Pancreas (tissue), 10 donors: Measurements from ENCODE around the gene SLC38A5. TPM values are rescaled to one million over a fixed set of nuclear protein-coding genes. Genes with fewer than 3 reads are reported as not detected.

Source experiments
- ATAC-seq, 4 donors: fragments of 200-7000 bp; cut with Tn5 transposase; one replicate each; pipeline versions ENCODE4 v1.8.0 to v1.9.1; 2020; ENCODE audit warnings: mild to moderate bottlenecking in 4 of 4, moderate library complexity in 4 of 4
- DNase-seq, 6 donors: peaks; one replicate each; pipeline ENCODE4 v3.0.0-alpha.2; 2020
- FAIRE-seq: peaks from 2 replicates; lab custom pipeline; 2012; peaks lifted over from hg19 to GRCh38; lab: Jason Lieb, UNC
- H3K27ac ChIP-seq, 4 donors: fragments of 200-600 bp; sonication (generic); 1 replicate in 3 of 4; 2 replicates in 1 of 4; pipeline versions ENCODE4 v1.5.0 to v1.8.0; 2020
- H3K27me3 ChIP-seq, 4 donors: fragments of 200-600 bp; one replicate each; pipeline ENCODE4 v1.8.0; 2021
- H3K36me3 ChIP-seq, 3 donors: fragments of 200-600 bp; sonication (generic) in 1 of 3; one replicate each; pipeline versions ENCODE4 v1.5.0 to v1.8.0; 2020 to 2021
- H3K4me1 ChIP-seq, 3 donors: fragments of 200-600 bp; one replicate each; pipeline ENCODE4 v1.8.0; 2021
- H3K4me3 ChIP-seq, 4 donors: fragments of 200-600 bp; sonication (generic) in 2 of 4; one replicate each; pipeline versions ENCODE4 v1.5.0 to v1.8.0; 2020 to 2021
- H3K9me3 ChIP-seq, 4 donors: fragments of 200-600 bp; one replicate each; pipeline ENCODE4 v1.8.0; 2021
- CTCF ChIP-seq, 4 donors: fragments of 200-600 bp; sonication (generic) in 3 of 4; IDR thresholded peaks; one replicate each; pipeline versions ENCODE4 v1.5.0 to v1.8.0; 2021; ENCODE audit warnings: antibody characterized with exemption in 4 of 4
- WGBS, 2 donors: extraction: QIAGEN DNeasy Blood & Tissue Kit; methylation state at CpG; one replicate each; pipeline ENCODE4 v1.1.7; 2013; 5-methylcytosine and 5-hydroxymethylcytosine counted together
- intact Hi-C, 3 donors: fragments of 100-400 bp; cut with DNase I; formaldehyde crosslinking; loops; one replicate each; pipeline versions ENCODE4 v1.11.1 to v1.14.2; 2022
- polyA plus RNA-seq, 2 donors: library from polyadenylated mRNA; stranded (reverse); fragments of 200-250 nt; gene quantifications; one replicate each; pipeline ENCODE4 v1.2.3, GENCODE V29; 2013
- total RNA-seq, 6 donors: library from RNA; stranded (reverse); fragmentation: NEBNext Ultra II Directional in 4 of 6; extraction: Animal tissue kit (Norgen Biotek cat#: 25700) in 4 of 6; gene quantifications; one replicate each; pipeline versions ENCODE4 v1.2.1 to v1.2.4, GENCODE V29; 2021 to 2023
- donor health status: healthy with polysubstance abuse.
- donor health status: DM: no; HTN: no; CAD: no; lungs with moderate emphysema.
- donor health status: DM: no; HTN: no; CAD: no.
- donor health status: control.
- donor health status: control.
- donor health status: Bipolar disorder and iron deficiency.
- donor health status: DM: yes; HTN: yes; CAD: no.
- donor health status: DM: no; HTN: no; CAD: no.
- donor health status: DM: no; HTN: no; CAD: no.
- donor health status: DM: yes; HTN: yes; CAD: no.

The SLC38A5 gene
- total and polyA plus RNA-seq, 8 donors, result 63.3 to 373 (median 150) TPM

GRCh38 chrX:48504261-48504660 lies 34.2 kb upstream of the SLC38A5 start:
- Histone ChIP-seq H3K4me1 (no peaks in the 10 kb centered on the region), H3K36me3 (no peaks in the 10 kb centered on the region), H3K27me3 (no peaks in the 10 kb centered on the region), H3K27ac (no peak overlapping the region), H3K9me3 (no peaks in the 10 kb centered on the region), H3K4me3 (no peak overlapping the region)
- intact Hi-C loops, result no loop called here
- ATAC-seq, result no peak
- DNase-seq, result no peak
- TF ChIP-seq CTCF (IDR thresholded peaks at IDR 0.05), result no peak
- no peak for FAIRE-seq
- WGBS, 2 donors, result 59% methylated on average over 7 of the region's 7 CpGs

DNA sequence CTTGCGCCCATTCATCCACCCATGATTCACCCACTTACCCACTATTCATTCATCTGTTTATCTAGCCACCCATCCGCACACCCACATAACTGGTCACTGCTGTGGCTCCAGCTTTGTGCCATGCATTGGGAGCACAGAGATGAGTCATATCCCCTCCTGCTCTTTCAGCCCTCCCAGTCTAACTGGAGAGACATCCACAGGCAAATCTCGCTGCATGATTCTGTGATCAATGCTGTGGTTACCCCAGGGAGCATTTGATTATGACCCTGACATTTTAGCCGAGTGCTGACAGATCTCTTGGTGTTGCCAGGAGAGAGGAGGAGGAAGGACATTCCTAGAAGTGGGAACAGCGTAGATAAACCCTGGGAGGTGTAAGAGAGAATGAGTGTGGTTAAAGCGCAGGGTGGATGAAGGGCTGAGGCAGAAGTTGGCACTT lies 28.3 kb upstream of the SLC38A5 start:
- no peaks in the 10 kb centered on the region for H3K36me3 ChIP-seq
- no peaks in the 10 kb centered on the region for H3K9me3 ChIP-seq
- DNase-seq (no peak), ATAC-seq (no peak), FAIRE-seq (no peak)
- H3K27ac ChIP-seq, result no peak overlapping the region
- 55 to 75% methylated on average over 6 of the region's 6 CpGs for WGBS, 2 donors
- H3K4me1 ChIP-seq, result no peaks in the 10 kb centered on the region
- TF ChIP-seq CTCF (IDR thresholded peaks at IDR 0.05), result no peak
- no peak overlapping the region for H3K4me3 ChIP-seq
- intact Hi-C loops, result no loop called here
- no peaks in the 10 kb centered on the region for H3K27me3 ChIP-seq

DNA sequence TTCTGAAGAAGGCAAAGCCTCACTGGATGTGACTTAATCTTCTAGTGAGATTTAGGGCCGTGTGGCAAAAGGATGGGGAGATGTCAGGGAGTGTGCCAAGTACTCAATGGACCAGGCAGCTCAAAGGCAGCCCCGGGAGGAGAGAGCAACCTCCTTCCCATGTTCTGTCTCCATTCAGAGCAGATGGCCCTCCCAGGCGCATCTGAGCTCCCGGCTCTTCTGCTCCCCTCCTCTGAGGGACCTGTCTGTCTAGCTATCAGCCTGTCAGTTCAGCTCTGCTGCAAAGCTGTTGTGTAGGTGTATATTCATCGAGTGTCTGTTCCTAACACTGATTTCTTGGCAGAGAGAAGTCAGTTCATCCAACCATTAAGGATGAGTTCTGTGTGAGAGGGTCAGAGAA lies 27.8 kb upstream of the SLC38A5 start:
- intact Hi-C loops, result no loop called here
- 46 to 57% methylated on average over 5 of the region's 5 CpGs for WGBS, 2 donors
- H3K4me1 ChIP-seq, result no peaks in the 10 kb centered on the region
- FAIRE-seq (no peak), ATAC-seq (no peak), DNase-seq (no peak)
- H3K9me3 ChIP-seq, result no peaks in the 10 kb centered on the region
- no peaks in the 10 kb centered on the region for H3K36me3 ChIP-seq
- no peak overlapping the region for H3K4me3 ChIP-seq
- H3K27ac ChIP-seq, result no peak overlapping the region
- H3K27me3 ChIP-seq, result no peaks in the 10 kb centered on the region
- no peak for TF ChIP-seq CTCF (IDR thresholded peaks at IDR 0.05)

DNA sequence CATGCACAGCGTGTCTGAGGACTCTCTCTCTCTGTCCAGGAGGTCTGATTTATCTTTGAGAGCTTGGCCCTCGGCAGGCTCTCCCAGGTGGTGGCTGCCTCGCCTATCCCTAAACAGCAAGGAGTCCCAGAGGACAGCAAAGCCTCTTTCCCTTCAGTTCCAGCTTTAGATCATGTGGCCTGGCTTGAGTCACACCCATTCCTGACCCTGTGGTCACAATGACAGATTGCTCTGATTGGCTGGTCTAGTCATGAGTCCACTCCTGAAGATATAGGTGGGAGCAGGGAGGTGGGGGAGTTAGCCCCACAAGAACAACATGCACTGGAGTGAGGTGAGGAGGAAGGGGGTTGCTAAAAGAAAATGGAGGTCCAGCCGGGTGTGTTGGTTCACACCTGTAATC lies 26.6 kb upstream of the SLC38A5 start:
- Histone ChIP-seq H3K4me1 (no peaks in the 10 kb centered on the region), H3K36me3 (no peaks in the 10 kb centered on the region), H3K4me3 (no peak overlapping the region), H3K9me3 (no peaks in the 10 kb centered on the region), H3K27me3 (no peaks in the 10 kb centered on the region), H3K27ac (no peak overlapping the region)
- intact Hi-C loops, result no loop called here
- no peak for TF ChIP-seq CTCF (IDR thresholded peaks at IDR 0.05)
- FAIRE-seq (no peak), ATAC-seq (no peak), DNase-seq (no peak)
- 73 to 75% methylated on average over 4 of the region's 4 CpGs for WGBS, 2 donors

GRCh38 chrX:48493890-48494364 lies 23.9 kb upstream of the SLC38A5 start:
- no peak overlapping the region for H3K4me3 ChIP-seq
- H3K4me1 ChIP-seq, result no peaks in the 10 kb centered on the region
- no peak overlapping the region for H3K27ac ChIP-seq
- intact Hi-C loops, result no loop called here
- no peaks in the 10 kb centered on the region for H3K27me3 ChIP-seq
- H3K36me3 ChIP-seq, result no peaks in the 10 kb centered on the region
- TF ChIP-seq CTCF (IDR thresholded peaks at IDR 0.05), result no peak
- H3K9me3 ChIP-seq, result no peaks in the 10 kb centered on the region
- FAIRE-seq, result no peak
- 9 to 25% methylated on average over 10 of the region's 10 CpGs for WGBS, 2 donors
- peak in 1 of 6 donors; percentile 49 for DNase-seq
- peak; percentile 77 to 93 (median 83) for ATAC-seq
